GM18873 (cell line): ENCODE results near the gene UPK3BL1.
"Not testable (repeated sequence)": the region's sequence is repeated elsewhere in the genome, so short reads cannot be mapped to it uniquely, and the experiment has no call there.

Source experiments
- ATAC-seq: cut with Tn5 transposase; IDR thresholded peaks from one replicate; pipeline ENCODE4 v1.9.1; 2021; ENCODE audit warnings: mild to moderate bottlenecking, moderate library complexity, moderate number of reproducible peaks; ENCODE audit not compliant: unreplicated experiment, low FRiP score

The UPK3BL1 gene

GRCh38 chr7:102589857-102590256, 52.7 kb downstream of the UPK3BL1 start:
- not testable (repeated sequence) for ATAC-seq
